ENCODE data around the gene TUBB4A.
A peak's percentile ranks its signal among the peaks of the same experiment; 100 is the strongest.

The TUBB4A gene

GRCh38 chr19:6530386-6531162 is 28.5 kb upstream of the TUBB4A start, which contains the start of gene TNFSF9:
Gene TNFSF9, plus strand, starts transcription at chr19:6531026. Its CDS starts 11 bp downstream, at chr19:6531037.
- no peak for TF ChIP-seq CTCF (IDR thresholded peaks at IDR 0.05; ENCODE audit: extremely low read depth, missing control alignments)
- peak; percentile 90 for DNase-seq (ENCODE audit: low spot score)

- no peak for DNase-seq (ENCODE audit: low spot score)
- no peak for TF ChIP-seq CTCF (IDR thresholded peaks at IDR 0.05; ENCODE audit: extremely low read depth, missing control alignments)
These were observed 27.9 kb upstream of the TUBB4A start for GRCh38 chr19:6529937-6530385.

GRCh38 chr19:6529351-6529750 is 27.2 kb upstream of the TUBB4A start:
- DNase-seq (ENCODE audit: low spot score) = no peak
- no peak for TF ChIP-seq CTCF (IDR thresholded peaks at IDR 0.05; ENCODE audit: extremely low read depth, missing control alignments)

GRCh38 chr19:6528544-6529121 is 26.5 kb upstream of the TUBB4A start:
- peak; percentile 57 for DNase-seq (ENCODE audit: low spot score)
- no peak for TF ChIP-seq CTCF (IDR thresholded peaks at IDR 0.05; ENCODE audit: extremely low read depth, missing control alignments)

- no peak for TF ChIP-seq CTCF (IDR thresholded peaks at IDR 0.05; ENCODE audit: extremely low read depth, missing control alignments)
- peak; percentile 83 for DNase-seq (ENCODE audit: low spot score)
These were observed 25.9 kb upstream of the TUBB4A start for GRCh38 chr19:6527893-6528543.

GRCh38 chr19:6524311-6524710 is 22.2 kb upstream of the TUBB4A start:
- no peak for TF ChIP-seq CTCF (IDR thresholded peaks at IDR 0.05; ENCODE audit: extremely low read depth, missing control alignments)
- DNase-seq (ENCODE audit: low spot score) = no peak

GRCh38 chr19:6522712-6523111 is 20.6 kb upstream of the TUBB4A start:
- no peak for DNase-seq (ENCODE audit: low spot score)
- TF ChIP-seq CTCF (IDR thresholded peaks at IDR 0.05; ENCODE audit: extremely low read depth, missing control alignments) = no peak
